Measurements from ENCODE around the gene CFAP210.
A peak's percentile ranks its signal among the peaks of the same experiment; 100 is the strongest.

The CFAP210 gene

GRCh38 chr2:169694113-169694893, at the start of gene CFAP210, which contains the start of gene PHOSPHO2:
CFAP210 (minus strand) TSS chr2:169694405; CDS start chr2:169694327, 78 bp downstream.
PHOSPHO2 (plus strand) TSS chr2:169694469; CDS start chr2:169700972, 6,503 bp downstream.
- DNase-seq = peak; percentile 100

GRCh38 chr2:169743549-169743948, 49.3 kb upstream of the CFAP210 start:
- DNase-seq = no peak

GRCh38 chr2:169739351-169739750, 45.1 kb upstream of the CFAP210 start:
- no peak for DNase-seq

- DNase-seq = no peak
These were observed 44.5 kb upstream of the CFAP210 start for GRCh38 chr2:169738566-169739229.

- DNase-seq = no peak
These were observed 42.7 kb upstream of the CFAP210 start for GRCh38 chr2:169736902-169737301.

- DNase-seq = no peak
These were observed 41.4 kb upstream of the CFAP210 start for GRCh38 chr2:169735623-169736022.

GRCh38 chr2:169734169-169734847, 40.1 kb upstream of the CFAP210 start:
- DNase-seq = peak; percentile 30

- DNase-seq = no peak
These were observed 38.6 kb upstream of the CFAP210 start for GRCh38 chr2:169732583-169733358.

GRCh38 chr2:169732075-169732474, 37.9 kb upstream of the CFAP210 start:
- no peak for DNase-seq

GRCh38 chr2:169729274-169729605, 35.0 kb upstream of the CFAP210 start:
- DNase-seq = no peak

- DNase-seq = no peak
These were observed 32.9 kb upstream of the CFAP210 start for GRCh38 chr2:169727065-169727464.

GRCh38 chr2:169721016-169721415, 26.8 kb upstream of the CFAP210 start:
- DNase-seq = no peak

GRCh38 chr2:169718930-169719504, 24.8 kb upstream of the CFAP210 start:
- DNase-seq = no peak

GRCh38 chr2:169717691-169718063, 23.5 kb upstream of the CFAP210 start:
- no peak for DNase-seq

GRCh38 chr2:169716938-169717690, 22.9 kb upstream of the CFAP210 start:
- no peak for DNase-seq

- DNase-seq = no peak
These were observed 22.2 kb upstream of the CFAP210 start for GRCh38 chr2:169716238-169716886.

GRCh38 chr2:169715379-169716237, 21.4 kb upstream of the CFAP210 start:
- no peak for DNase-seq

GRCh38 chr2:169714699-169715098, 20.5 kb upstream of the CFAP210 start:
- DNase-seq = no peak

GRCh38 chr2:169713331-169713730, 19.1 kb upstream of the CFAP210 start:
- DNase-seq = no peak

- no peak for DNase-seq
These were observed 18.6 kb upstream of the CFAP210 start for GRCh38 chr2:169712791-169713227.

Data from stimulated activated CD8-positive, alpha-beta memory T cell treated with anti-CD3 and anti-CD28 coated beads, Interleukin-4, amount 100 ng/mL, for 48 hours (primary cell).